ENCODE data around the gene NRL.
A peak's percentile ranks its signal among the peaks of the same experiment; 100 is the strongest.

Gene NRL

DNA sequence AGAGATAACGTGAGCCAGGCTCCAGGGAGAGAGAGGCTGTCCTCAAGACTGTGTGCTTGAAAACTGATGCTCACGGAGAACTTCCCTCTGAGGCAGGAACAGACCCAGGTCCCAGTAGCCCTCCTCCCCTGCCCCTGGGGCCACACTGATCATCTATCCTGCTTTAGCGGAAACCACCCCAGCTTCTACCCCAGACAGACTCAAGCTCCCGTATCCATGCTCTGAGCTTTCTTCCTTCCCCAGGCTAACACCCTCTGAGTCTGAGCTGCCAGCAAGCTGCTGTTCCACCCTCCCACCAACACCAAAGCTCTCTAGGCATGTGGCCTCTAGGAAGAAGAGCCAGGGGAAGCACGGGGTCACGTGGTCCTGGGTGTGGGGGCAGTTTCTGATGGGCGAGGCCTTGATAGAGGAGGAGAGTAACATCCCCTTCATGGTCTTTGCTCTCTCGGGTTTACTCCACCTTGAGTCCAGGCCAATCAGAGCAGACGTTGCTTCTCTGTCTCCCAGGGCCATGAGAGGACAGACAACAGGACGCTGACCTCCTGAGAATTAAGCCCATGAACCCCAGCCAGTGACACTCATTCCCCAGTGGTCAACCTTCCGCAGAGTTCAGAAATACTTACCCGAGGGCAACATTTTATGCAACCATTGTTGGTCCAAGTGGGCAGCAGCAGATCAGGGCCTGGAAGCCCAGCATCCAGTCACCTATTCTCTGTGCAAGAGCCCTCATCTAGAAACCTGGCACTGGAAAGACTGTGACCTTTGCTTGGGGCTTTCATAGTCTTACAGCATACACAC is 19.3 kb downstream of the NRL start:
- Histone ChIP-seq H3K18ac (ENCODE audit: low read depth in 1 of 2, low read length in 2 of 2) (peak overlapping the region; percentile 92 to 97), H2BK120ac (ENCODE audit: low read depth, low read length) (peak overlapping the region; percentile 11), H3K9me3 (ENCODE audit: control insufficient read depth, low read length) (no peaks in the 10 kb centered on the region), H3K23ac (ENCODE audit: low read length in 2 of 2) (no peak overlapping the region), H3K27me3 (ENCODE audit: control insufficient read depth in 1 of 2, insufficient read depth in 1 of 2, low read length in 2 of 2) (no peaks in the 10 kb centered on the region), H2BK12ac (ENCODE audit: low read length in 2 of 2) (peak overlapping the region in 1 of 2 experiments; percentile 7), H2BK5ac (ENCODE audit: low read depth, low read length, poor library complexity, severe bottlenecking) (no peak overlapping the region), H4K8ac (ENCODE audit: low read length) (peak overlapping the region; percentile 39), H3K4me2 (ENCODE audit: low read length, poor library complexity, severe bottlenecking) (peak overlapping the region; percentile 94), H3K14ac (ENCODE audit: low read length in 2 of 2) (no peak overlapping the region), H4K91ac (ENCODE audit: low read length) (peak overlapping the region; percentile 53), H3K27ac (ENCODE audit: low read length, poor library complexity, severe bottlenecking) (no peak overlapping the region), H2AFZ (ENCODE audit: low read depth, low read length) (no peak overlapping the region), H3K79me1 (replicated peaks; ENCODE audit: low read length, poor library complexity, severe bottlenecking) (peaks cover 11% of the 10 kb centered on the region), H3K4ac (ENCODE audit: low read depth in 1 of 2, low read length in 2 of 2) (peak overlapping the region; percentile 9 to 55), H2AK5ac (ENCODE audit: low read length, severe bottlenecking) (no peak overlapping the region), H3K9ac (ENCODE audit: low read length) (peak overlapping the region; percentile 88), H2BK15ac (ENCODE audit: low read depth, poor library complexity, severe bottlenecking) (no peak overlapping the region), H3K36me3 (ENCODE audit: control insufficient read depth in 1 of 2, insufficient read depth in 2 of 2, low read depth in 1 of 2, low read length in 2 of 2) (peaks cover 10 to 25% of the 10 kb centered on the region in 2 experiments), H3K4me3 (ENCODE audit: insufficient read depth in 1 of 2, low read depth in 1 of 2, low read length in 2 of 2) (peak overlapping the region; percentile 81 to 90), H3K4me1 (ENCODE audit: control insufficient read depth, insufficient read depth, low read depth, low read length) (peaks cover 14% of the 10 kb centered on the region)
- DNase-seq = peak; percentile 63
- 32% methylated on average over 12 of the region's 12 CpGs for WGBS

- 3% methylated on average over 14 of the region's 14 CpGs for WGBS
- H3K27me3 ChIP-seq (ENCODE audit: control insufficient read depth in 1 of 2, insufficient read depth in 1 of 2, low read length in 2 of 2) = no peaks in the 10 kb centered on the region
Measured at GRCh38 chr14:24094841-24095270, 19.9 kb downstream of the NRL start.

DNA sequence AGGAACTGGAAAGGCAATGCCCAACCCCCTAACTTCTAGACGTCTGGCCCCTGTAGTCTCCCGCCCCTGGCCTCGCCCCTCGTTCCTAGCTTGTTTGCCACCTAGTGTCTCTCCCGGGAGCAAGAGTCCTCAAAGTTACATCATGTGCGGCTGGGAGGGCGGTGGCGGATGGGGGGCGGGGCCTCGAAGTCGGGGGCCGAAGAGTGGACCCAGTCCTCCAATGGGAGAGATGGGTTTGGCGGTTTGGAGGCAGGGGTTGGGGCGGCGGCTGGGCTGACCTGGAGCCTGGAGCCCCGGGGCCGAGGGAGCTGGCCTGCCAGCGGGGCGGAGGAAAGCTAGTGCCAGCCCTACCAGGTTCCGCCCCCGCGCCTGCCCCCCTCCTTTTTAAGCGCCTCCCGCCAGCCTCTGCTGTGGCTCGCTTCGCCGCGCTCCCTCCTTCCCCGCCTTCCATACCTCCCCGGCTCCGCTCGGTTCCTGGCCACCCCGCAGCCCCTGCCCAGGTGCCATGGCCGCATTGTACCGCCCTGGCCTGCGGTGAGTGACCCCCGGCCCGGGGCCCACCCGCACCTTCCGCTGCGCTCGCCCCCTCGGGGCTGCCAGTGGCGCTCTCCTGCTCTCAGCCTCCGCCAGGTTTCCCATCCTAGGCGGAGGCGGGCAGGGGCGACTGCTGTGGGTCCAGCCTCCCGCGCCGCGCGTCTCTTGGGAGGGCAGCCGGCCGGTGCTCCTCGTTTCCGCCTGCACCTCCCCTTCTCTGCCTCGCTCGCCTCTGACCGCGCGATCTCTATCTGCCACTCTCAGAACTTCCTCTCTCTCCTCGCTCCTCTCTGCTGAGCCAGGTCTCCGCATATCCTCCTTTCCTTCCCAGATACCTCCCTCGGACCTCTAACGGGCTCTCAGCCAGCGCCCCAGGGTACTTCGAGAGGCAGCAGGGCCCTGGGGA is 20.6 kb downstream of the NRL start, which contains the start of gene PCK2:
PCK2 (plus strand) TSS at position 411 of the 940 bp plus-strand sequence; CDS start at position 506, 95 bp downstream.
- Histone ChIP-seq H2BK120ac (ENCODE audit: low read depth, low read length) (peak within 1 kb of the TSS; percentile 82), H3K23ac (ENCODE audit: low read length in 2 of 2) (peak within 1 kb of the TSS; percentile 87 to 98), H2AK5ac (ENCODE audit: low read length, severe bottlenecking) (no peak within 1 kb of the TSS), H3K27ac (ENCODE audit: low read length, poor library complexity, severe bottlenecking) (peak within 1 kb of the TSS; percentile 48), H3K79me1 (replicated peaks; ENCODE audit: low read length, poor library complexity, severe bottlenecking) (peaks cover 11% of the 10 kb centered on the region), H2AFZ (ENCODE audit: low read depth, low read length) (peak within 1 kb of the TSS; percentile 95), H3K4me1 (ENCODE audit: control insufficient read depth, insufficient read depth, low read depth, low read length) (peaks cover 14% of the 10 kb centered on the region), H2BK12ac (ENCODE audit: low read length in 2 of 2) (peak within 1 kb of the TSS; percentile 7 to 56), H3K4me2 (ENCODE audit: low read length, poor library complexity, severe bottlenecking) (peak within 1 kb of the TSS; percentile 94), H2BK15ac (ENCODE audit: low read depth, poor library complexity, severe bottlenecking) (peak within 1 kb of the TSS; percentile 82), H3K18ac (ENCODE audit: low read depth in 1 of 2, low read length in 2 of 2) (peak within 1 kb of the TSS; percentile 92 to 97), H4K8ac (ENCODE audit: low read length) (peak within 1 kb of the TSS; percentile 90), H3K4me3 (ENCODE audit: insufficient read depth in 1 of 2, low read depth in 1 of 2, low read length in 2 of 2) (peak within 1 kb of the TSS; percentile 81 to 90), H3K36me3 (ENCODE audit: control insufficient read depth in 1 of 2, insufficient read depth in 2 of 2, low read depth in 1 of 2, low read length in 2 of 2) (peaks cover 0 to 18% of the 10 kb centered on the region in 2 experiments), H3K14ac (ENCODE audit: low read length in 2 of 2) (peak within 1 kb of the TSS in 1 of 2 experiments; percentile 92), H3K4ac (ENCODE audit: low read depth in 1 of 2, low read length in 2 of 2) (peak within 1 kb of the TSS; percentile 83 to 86), H3K9me3 (ENCODE audit: control insufficient read depth, low read length) (no peaks in the 10 kb centered on the region), H3K27me3 (ENCODE audit: control insufficient read depth in 1 of 2, insufficient read depth in 1 of 2, low read length in 2 of 2) (no peaks in the 10 kb centered on the region), H3K9ac (ENCODE audit: low read length) (peak within 1 kb of the TSS; percentile 88), H4K91ac (ENCODE audit: low read length) (peak within 1 kb of the TSS; percentile 91), H2BK5ac (ENCODE audit: low read depth, low read length, poor library complexity, severe bottlenecking) (peak within 1 kb of the TSS; percentile 62)
- 1% methylated on average over 58 of the region's 68 CpGs for WGBS
- DNase-seq = peak; percentile 90

More at GRCh38 chr14:24094841-24095270, 19.9 kb downstream of the NRL start:
- peak overlapping the region; percentile 94 for H3K4me2 ChIP-seq (ENCODE audit: low read length, poor library complexity, severe bottlenecking)
- peak overlapping the region; percentile 48 for H3K27ac ChIP-seq (ENCODE audit: low read length, poor library complexity, severe bottlenecking)
- H3K14ac ChIP-seq (ENCODE audit: low read length in 2 of 2) = peak overlapping the region in 1 of 2 experiments; percentile 92
- no peaks in the 10 kb centered on the region for H3K9me3 ChIP-seq (ENCODE audit: control insufficient read depth, low read length)
- H4K91ac ChIP-seq (ENCODE audit: low read length) = peak overlapping the region; percentile 53
- peak overlapping the region; percentile 9 to 83 for H3K4ac ChIP-seq (ENCODE audit: low read depth in 1 of 2, low read length in 2 of 2)
- peak overlapping the region; percentile 7 to 31 for H2BK12ac ChIP-seq (ENCODE audit: low read length in 2 of 2)
- no peak overlapping the region for H2AK5ac ChIP-seq (ENCODE audit: low read length, severe bottlenecking)
- no peak for DNase-seq
- peaks cover 6 to 22% of the 10 kb centered on the region in 2 experiments for H3K36me3 ChIP-seq (ENCODE audit: control insufficient read depth in 1 of 2, insufficient read depth in 2 of 2, low read depth in 1 of 2, low read length in 2 of 2)
- no peak overlapping the region for H2BK5ac ChIP-seq (ENCODE audit: low read depth, low read length, poor library complexity, severe bottlenecking)
- no peak overlapping the region for H3K23ac ChIP-seq (ENCODE audit: low read length in 2 of 2)
- H3K79me1 ChIP-seq (replicated peaks; ENCODE audit: low read length, poor library complexity, severe bottlenecking) = peaks cover 11% of the 10 kb centered on the region
- peak overlapping the region; percentile 65 for H4K8ac ChIP-seq (ENCODE audit: low read length)
- H3K9ac ChIP-seq (ENCODE audit: low read length) = peak overlapping the region; percentile 88
- H3K4me1 ChIP-seq (ENCODE audit: control insufficient read depth, insufficient read depth, low read depth, low read length) = peaks cover 14% of the 10 kb centered on the region
- no peak overlapping the region for H2BK15ac ChIP-seq (ENCODE audit: low read depth, poor library complexity, severe bottlenecking)
- peak overlapping the region; percentile 95 for H2AFZ ChIP-seq (ENCODE audit: low read depth, low read length)
- H3K18ac ChIP-seq (ENCODE audit: low read depth in 1 of 2, low read length in 2 of 2) = peak overlapping the region; percentile 92 to 97
- H2BK120ac ChIP-seq (ENCODE audit: low read depth, low read length) = no peak overlapping the region
- H3K4me3 ChIP-seq (ENCODE audit: insufficient read depth in 1 of 2, low read depth in 1 of 2, low read length in 2 of 2) = peak overlapping the region; percentile 81 to 90

All from mesenchymal stem cell (in vitro differentiated cells and primary cell).